NCI-H2107 (cell line): ENCODE results near the gene PLXNA2.

Experiments
- DNase-seq: peaks from one replicate; lab custom pipeline; 2025; lab: John Stamatoyannopoulos, UW

The PLXNA2 gene

DNA sequence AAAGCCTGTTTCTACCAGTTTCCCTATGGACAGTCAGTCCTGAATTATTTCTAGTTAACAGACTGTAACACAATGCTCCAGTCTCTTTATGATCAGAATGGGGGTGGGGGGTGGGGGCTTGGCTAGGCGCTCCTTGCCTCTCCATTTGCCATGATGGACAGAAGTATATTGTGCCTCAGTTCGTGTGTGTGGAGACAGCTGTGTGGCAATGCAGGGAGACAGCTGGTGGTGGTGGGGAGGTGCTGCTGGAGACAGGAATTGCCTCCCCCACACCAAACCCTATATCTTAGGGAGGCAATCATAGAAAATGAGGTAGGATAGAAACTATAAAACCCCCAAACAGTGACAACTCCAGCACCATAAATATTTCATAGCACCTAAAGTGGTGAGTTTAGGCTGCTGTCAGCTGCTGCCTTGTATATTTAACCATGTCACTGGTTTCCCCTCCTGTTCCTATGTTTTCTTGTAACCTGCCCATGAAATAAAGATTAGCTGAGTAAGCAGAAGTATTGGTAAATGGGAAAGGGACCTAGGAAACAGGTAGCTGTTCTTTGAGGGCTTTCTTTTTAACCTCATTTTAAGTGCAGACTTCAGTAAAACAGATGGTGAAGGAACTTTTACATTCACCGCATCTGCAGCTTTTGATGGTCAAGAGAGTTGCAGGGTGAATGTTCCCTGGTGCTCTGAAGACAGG lies 3.4 kb downstream of the PLXNA2 start:
- DNase-seq, result no peak

DNA sequence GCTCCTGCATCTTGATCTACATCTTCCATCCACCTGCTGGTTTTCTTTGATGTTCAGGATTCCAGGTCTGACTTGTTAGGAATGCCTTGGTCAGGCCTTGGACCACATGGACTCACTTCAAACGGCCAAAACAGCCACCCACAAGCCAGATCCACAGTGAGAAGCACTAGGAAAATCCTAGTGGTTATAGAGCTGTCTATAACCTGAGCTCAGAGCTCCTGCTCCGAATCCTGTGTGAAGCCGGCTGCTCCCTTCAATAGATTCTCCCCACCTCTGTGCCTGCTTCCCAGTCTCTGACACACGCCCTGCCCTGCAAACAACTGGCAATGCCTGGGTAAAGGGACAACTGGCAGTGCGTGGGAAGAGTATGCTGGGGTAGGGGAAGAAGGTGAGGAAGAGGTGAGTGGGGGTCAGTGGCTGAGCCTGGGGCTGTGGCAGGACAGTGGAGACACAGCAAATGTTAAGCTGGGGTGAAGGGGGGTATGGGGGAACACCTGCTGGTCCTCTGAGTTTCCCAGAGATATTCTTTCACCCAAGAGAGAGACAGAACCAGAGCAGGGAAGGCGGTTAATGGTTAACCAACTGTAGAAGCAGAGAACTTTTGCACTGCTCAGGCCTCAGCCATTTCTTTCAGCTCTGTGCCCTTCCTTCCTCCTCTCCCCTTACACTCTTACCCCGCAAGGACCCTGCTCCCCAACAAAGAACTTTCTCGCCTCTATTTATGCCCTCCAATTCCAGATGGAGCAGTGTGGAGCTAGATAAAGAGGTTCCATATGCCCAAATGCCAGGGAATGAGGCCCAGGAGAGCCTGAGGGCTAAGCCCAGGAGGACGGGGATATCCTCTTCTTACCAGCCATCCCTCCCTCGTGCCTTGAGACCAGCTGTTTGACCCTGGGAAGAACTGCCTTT lies 4.5 kb downstream of the PLXNA2 start:
- DNase-seq, result no peak

DNA sequence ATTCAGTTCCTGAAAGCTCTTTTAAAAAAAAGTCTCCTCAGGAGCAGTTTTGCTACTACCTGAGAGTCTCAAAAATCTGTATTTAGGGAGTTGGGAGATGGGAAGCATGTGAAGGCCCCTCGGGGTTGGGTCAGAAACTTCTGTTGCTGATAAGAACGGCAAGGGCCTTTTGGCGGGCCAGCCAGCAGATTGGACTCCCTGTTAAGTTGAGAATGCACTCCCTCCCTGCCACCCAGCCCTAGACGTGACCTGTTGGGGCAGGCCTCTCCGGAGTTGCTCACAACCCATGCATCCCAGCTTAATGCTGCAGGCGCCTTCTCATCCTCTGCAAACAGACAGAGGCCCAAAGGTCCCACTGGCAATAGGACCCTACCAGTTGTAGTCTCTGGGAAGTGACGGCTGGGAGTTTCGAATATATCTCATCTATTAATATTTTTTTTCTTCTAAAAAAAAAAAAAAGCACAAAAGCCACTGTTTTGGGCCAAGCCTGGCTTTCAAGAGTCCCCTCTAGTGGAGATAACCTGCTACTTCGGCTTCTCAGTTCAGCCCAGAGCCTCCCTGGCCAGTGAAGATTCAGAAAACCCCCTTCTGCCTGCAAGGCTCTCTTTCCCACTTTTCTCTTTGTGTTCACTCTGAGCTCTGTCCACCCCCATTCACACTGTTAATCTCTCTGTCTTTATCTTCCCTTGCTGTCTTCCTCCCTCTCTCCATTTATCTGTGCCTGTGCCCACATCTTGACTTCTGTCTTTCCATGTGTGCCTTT lies 5.3 kb downstream of the PLXNA2 start:
- DNase-seq, result peak; percentile 49

DNA sequence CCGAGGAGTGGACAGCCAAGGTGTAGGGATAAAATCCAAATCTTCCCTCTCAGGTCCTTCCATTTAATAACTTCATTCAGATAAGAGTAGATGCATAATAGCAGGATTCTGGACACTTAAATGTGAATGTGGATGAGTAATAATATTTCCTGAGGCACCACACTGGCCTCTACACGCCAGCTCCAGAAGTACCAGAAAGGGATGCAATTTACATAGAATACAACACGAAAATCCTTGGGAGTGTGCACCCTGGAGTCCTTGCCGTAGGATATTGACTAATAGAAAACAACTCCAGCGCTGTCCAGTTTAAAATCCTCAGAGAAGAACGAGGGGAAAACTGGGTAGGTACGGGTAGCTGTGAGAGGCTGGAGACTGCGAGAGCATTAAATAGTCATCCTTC lies 6.9 kb downstream of the PLXNA2 start:
- DNase-seq, result no peak

DNA sequence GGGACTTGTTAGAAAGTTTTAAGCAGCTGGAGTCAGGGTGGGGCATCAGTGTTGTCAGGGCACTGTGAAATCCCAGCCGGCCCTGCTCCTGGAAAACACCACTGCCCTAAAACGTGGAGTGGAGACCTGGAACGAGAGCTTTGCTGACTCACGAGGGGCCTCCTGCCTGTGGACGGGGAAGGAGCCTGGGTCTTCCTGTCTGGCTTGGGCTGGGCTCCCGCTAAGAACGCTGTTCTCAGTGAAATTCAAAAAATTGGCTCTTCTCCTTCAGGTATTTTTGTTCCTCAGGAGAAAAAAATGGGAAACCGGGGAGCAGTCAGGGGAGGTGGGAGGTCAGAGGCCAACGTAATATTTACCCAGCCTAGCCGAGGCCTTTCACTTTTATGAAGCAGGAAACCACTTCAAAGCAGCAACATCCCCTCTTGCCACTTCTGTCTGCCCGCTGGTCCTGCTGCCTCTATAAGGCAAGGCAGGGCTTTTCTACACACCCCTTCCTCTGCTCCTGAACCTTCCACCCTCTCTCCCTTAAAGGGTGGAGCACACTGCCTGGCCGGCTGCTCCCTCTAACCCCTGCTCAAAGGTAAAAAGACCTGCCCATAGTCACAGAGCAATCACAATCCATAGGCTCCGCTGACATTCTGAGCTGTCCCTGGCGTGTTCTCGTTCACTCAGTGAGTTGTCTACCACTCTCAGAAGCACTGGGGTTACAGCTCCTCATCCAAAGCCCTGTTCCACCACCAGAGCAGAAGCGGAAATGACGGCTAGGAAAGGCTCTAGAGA lies 8.0 kb downstream of the PLXNA2 start:
- no peak for DNase-seq

DNA sequence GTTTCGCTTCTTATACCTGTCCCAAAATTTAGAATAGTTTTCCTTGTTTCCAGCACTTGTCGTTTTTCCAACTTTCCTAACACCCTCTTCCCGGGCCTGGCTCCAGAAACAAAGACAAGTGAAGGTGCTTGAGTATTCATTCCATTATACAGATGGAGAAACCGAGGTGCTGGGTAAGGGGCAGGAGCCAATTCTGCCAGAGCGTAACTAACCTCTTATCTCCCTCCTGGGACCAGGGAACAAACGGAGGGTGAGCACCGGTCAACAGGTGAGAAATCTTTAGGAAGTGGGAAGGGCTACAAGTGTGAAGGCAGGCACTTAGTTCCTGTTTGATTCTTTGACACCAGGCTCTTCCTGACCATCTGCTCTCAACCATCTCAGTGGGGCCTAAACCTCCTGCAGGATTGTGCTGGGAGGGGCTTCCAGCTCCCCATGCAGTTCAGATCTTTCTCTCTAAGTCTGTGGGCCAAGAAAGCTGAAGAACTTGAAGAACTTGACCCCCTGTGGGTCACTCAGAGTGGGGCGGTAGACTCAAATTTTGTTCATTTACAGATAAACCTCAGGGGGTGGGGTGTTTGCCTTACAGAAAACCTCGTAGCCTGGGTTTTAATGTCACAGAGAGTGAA lies 8.7 kb downstream of the PLXNA2 start:
- DNase-seq, result no peak

DNA sequence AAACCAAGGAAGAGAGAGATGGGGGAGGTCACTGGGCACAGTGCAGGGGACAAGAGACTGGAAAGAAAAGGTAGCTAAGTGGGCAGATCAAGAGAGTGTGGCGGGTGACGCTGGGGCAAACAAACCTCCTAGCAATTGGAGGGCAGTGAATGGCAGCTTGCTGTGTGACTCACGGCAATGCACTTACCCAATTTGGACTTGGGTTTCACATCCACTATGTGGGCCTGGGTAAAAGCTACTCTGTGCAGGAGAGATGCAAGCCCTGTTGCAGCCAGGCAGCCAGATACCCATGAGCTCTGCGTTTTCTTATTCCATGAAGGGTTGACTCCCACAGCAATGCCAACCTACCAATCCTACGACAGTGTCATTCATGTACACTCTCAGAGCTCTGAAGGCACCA lies 9.5 kb downstream of the PLXNA2 start:
- no peak for DNase-seq

DNA sequence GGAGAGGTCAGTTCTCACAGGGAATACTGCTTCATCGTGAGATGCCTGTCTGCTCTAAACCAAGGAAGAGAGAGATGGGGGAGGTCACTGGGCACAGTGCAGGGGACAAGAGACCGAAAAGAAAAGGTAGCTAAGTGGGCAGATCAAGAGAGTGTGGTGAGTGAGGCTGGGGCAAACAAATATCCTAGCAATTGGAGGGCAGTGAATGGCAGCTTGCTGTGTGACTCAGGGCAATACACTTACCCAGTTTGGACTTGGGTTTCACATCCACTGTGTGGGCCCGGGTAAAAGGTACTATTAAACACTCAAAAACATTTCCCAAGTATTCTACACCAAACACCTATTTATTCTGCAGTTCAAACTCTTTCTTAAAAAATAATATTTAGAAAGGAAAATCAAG lies 10.2 kb downstream of the PLXNA2 start:
- DNase-seq, result no peak

DNA sequence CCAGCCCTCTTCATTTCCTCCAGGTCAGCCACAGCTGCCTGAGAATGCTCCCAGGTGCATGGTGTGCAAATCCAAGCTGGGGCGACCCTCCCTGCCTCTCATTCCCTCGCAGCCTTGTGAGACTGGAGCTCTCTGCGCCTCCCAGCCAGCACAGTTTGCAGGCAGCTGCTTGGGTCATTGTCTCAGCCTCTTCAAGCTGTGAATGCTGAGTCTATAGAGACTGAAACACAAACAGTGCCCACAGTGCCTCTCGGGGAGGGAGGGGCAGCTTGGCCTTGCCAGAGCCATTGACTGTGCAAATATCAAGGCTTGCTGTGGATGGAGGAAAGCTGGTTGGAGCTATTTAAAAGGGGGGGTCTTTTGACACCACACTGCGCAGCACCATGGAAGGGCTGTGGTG lies 10.6 kb downstream of the PLXNA2 start:
- peak; percentile 95 for DNase-seq

DNA sequence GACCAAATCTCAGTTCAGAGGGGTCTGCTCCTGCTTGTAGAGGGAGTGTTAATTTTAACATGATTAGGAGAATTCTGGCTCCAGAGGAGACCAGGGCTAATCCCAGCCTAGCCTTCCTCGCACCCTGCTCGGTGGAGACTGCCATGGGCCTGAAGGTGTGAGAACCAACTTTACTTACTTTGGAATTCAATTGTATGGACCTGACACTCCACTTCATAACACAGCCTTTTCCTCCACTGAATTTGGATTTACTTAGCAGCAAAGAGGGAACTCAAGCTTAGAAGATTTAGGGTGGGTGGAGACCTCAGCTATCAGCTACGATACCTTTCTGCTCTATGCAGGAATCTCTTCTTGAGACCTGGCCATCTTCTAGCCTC lies 11.5 kb downstream of the PLXNA2 start:
- DNase-seq, result no peak

DNA sequence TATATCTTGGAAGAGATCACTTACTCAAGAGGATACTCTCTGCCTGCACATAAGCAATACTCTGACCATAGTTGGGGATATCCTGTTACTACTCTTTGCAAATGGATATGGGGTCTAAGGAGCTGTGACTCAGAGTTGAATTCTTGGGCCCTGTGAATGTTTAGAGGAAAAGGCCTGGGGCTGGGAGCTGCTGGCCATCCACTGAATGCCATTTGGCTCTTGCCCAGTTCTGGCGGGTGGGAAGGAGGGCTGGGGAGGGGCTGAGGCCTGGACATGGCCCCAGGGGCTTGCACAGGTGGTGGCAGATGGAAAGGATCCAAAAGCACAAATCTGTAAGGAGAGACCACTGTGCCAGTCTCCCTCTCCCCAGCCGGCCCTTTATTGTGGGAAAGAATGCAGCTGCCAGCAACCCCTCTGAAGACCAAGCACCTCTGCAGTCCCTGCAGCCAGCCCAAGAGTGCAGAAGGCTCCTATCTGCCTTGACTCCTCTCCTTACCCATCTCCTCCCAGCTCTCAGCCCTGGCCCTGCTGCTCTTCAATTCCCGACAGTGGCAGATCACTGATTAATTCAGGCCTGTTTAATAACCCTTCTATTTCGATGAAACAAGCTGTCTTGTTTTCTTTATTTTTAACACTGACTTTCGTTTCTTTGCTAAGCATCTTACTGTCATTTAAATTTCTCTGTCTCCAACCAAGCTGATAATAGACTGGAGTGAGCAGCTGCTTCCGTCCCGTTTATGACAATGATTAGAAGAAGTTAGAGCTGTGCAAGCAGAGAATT lies 12.1 kb downstream of the PLXNA2 start:
- DNase-seq, result no peak

DNA sequence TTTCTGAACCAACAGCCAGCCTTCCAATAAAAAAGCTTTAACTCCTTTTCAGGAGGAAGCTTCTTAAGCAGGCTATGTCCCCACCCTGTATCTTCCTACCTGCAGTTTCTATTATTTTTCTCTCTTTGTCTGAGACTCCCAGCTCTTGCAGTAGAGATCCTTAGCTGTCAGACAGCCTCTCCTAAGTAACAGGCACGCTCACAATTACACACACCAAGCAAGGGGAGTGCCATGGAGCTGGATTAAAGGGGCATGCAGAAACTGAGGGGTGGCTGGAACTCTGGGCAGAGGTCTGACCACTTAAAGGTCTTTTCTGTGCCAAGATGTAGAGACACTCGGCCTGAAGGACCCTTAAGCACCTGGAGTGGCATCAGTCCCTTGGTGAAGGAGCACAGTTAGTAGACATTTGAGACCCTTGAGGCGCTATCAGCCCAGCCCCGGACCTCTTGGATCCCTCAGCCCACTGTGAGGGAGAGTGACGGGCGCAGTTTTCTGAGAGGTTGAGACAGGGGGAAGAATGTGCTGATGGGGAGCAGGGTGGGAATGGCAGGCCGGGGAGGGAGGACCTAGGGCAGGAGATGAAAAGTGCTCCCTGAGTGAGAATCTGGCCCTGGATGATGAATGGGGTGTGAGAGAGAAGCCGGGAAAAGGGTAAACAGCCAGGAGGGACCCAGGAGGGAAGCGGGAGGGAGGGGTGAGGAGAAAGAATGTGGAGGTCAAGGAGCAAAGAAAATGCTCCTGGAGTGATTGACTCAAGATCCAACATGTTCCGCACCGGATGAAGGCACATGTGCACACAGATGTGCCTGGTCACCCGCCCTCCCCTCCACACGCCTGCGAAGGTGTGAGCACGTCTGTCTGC lies 13.3 kb downstream of the PLXNA2 start:
- DNase-seq, result no peak

DNA sequence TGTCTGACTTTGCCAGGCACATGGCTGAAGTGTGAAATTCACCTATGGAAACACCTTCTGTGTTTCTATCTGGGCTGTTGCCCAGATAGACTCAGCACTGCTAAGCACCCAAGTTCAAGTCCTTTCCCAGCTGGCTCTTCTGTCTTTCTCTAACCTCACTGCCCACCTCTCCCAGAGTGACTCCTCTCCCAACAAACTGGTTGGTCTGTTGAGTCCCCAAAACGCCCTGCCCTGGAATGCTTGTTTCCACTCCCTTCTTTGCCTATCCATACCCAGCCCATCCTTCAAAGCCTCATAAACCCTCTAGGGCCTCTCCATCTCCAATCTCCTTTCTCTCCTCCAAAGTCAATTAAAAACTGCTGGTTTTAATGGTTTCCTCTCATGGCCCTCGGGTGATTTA lies 15.6 kb downstream of the PLXNA2 start:
- no peak for DNase-seq

DNA sequence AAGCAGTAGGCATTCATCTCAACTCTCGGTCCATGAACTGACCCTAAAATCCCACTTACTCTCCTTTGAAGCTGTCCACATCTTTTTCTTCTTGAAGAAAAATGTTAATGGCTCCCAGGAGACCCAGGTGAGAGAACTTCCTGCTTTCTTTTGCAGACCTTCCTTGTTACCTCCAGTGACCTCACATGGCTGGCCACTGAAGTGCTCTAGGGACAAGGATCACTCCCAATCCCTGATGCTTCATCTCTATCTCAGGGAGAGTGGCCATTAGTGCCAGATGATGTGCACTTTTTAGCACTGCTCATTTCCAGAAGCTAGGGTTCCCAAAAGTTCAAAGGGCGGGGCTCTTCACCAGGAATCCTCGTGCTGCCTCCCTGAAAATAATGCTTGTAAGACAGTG lies 16.2 kb downstream of the PLXNA2 start:
- no peak for DNase-seq

DNA sequence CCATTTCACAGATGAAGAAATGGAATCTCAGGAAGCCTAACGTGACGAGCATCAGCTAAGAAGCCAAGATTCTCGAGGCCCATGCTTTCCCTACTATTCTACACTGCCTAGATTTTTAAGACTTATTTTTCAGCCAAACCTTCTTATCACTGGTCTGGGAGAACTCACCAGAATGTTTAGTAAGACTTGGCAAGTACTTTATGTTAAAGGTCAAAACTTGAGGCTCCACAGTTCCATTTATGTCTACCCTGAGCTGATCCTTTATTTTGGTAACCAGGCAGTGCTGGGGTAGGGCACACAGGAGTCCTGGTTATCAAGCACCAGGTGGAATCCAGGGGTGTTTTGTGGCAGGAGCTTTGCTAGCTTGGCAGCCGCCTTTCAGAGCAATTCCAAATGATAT lies 16.8 kb downstream of the PLXNA2 start:
- DNase-seq, result no peak

DNA sequence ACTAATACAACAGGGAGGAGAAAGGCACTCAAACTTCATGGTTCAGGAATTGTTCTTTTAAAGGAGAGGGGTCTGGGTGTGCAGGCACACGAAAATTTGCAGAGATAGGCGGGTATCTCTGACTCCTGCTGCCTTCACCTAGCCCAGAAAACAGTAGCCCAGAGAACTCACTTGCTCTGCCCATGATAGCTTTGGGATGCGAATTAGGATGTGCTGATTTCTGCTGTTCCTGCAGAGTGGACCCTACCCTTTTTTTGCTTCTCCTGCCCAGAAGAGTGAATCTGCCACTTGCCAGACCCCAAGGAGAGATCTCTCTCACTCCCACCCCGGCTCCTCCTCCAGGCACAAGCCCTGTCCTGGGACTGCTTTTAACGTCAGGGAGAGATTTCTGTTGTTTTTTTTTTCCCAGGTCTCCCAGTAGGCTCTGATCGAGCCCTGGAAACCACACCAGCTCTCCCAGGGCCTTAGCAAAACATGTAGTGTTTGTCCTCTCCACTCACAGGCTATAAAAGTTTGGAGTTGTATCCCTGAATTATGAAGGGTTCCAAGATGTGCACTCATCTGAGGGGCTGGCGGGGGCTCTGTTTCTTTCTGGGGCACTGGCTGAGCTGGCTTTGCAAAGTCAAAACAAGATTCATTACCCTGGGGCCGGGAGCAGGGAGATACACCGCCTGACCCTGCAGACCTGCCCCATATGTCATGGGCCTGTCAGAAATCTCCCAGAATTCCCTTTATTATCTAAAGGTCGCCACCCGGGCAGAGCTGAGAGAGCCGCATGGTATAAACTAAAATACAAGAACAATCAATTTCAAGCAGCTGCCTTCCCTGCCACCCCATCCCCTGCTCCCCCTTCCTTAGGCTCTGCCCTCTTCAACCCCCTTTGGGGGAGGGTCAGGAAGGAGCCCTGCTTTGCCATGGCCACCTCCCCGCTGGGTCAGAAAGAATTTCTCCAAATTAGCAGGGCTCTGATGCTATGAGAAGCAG lies 17.9 kb downstream of the PLXNA2 start:
- no peak for DNase-seq

DNA sequence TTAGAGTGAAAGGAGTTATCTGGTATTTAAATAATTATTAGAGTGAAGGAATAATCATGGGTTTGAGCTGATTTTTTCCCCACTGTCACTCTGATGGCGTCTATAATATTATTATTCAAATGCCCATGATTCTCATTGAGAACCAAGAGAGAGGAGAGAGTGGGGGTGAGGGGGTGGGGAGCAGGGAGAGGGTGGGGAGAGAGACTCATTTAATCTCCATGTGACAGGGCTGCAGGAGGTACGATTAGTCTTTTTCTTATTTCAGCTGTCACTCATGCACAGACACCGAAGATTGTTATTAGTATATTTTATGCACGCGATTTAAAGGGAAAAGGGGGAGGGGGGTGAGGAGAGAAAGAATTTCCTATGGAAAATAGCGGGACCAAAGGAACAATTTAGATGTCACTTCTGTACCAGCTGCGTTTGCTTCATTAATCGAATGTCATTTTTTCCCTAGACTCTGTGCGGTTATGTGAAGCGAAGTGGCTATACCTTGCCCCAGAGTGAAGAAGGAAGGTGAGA lies 19.9 kb downstream of the PLXNA2 start:
- no peak for DNase-seq

DNA sequence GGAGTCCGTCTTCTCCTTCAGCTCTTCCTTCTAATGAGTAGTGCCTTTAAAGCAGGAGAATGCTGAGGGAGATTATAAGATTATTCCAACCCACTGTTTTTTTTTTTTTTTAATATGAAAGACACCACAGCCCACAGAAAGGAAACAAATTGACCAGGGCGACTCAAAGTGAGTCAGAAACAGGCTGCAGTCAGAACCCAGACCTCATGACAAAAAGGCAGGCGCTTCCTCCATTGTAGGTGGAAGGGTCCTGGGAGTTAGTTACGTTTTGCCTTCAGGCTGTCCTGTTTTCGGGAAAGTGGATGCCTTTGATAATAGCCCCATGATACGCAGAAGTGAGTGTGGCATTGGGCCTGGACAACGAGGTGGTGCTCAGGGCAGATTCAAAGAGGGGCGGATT lies 21.0 kb downstream of the PLXNA2 start:
- DNase-seq, result no peak
